IPS DF 19.7 (cell line): ENCODE data around the gene TRIM46.

ENCODE experiments used
- DNase-seq: peaks from one replicate; pipeline ENCODE4 v3.0.0-alpha.2; 2013; ENCODE audit warnings: low read depth, low spot score

The TRIM46 gene

GRCh38 chr1:155171836-155172731, 1.6 kb upstream of the TRIM46 start:
- no peak for DNase-seq

GRCh38 chr1:155172732-155173477, 744 bp upstream of the TRIM46 start, which contains the start of gene KRTCAP2:
KRTCAP2 (minus strand) TSS chr1:155173304; CDS start chr1:155173224, 80 bp downstream.
- peak; percentile 94 for DNase-seq

GRCh38 chr1:155174324-155175280, 953 bp downstream of the TRIM46 start:
- no peak for DNase-seq

GRCh38 chr1:155175281-155175926, 1.8 kb downstream of the TRIM46 start:
- no peak for DNase-seq

GRCh38 chr1:155175927-155176371, 2.3 kb downstream of the TRIM46 start:
- no peak for DNase-seq

GRCh38 chr1:155176544-155177071, 3.0 kb downstream of the TRIM46 start:
- no peak for DNase-seq

GRCh38 chr1:155177192-155177917, 3.7 kb downstream of the TRIM46 start:
- DNase-seq: no peak

- no peak for DNase-seq
Observed at GRCh38 chr1:155177918-155178281, 4.3 kb downstream of the TRIM46 start.

GRCh38 chr1:155178441-155179111, 4.9 kb downstream of the TRIM46 start:
- DNase-seq: no peak

GRCh38 chr1:155179112-155180031, 5.7 kb downstream of the TRIM46 start:
- no peak for DNase-seq

- no peak for DNase-seq
Observed at GRCh38 chr1:155181371-155182051, 7.9 kb downstream of the TRIM46 start.

- no peak for DNase-seq
Observed at GRCh38 chr1:155182052-155182550, 8.5 kb downstream of the TRIM46 start.

- DNase-seq: no peak
Observed at GRCh38 chr1:155183775-155184221, 10.1 kb downstream of the TRIM46 start.

- DNase-seq: no peak
Observed at GRCh38 chr1:155184351-155184811, 10.7 kb downstream of the TRIM46 start.

- no peak for DNase-seq
Observed at GRCh38 chr1:155184835-155185782, 11.5 kb downstream of the TRIM46 start.

- DNase-seq: no peak
Observed at GRCh38 chr1:155185783-155186066, 12.1 kb downstream of the TRIM46 start.
